ENCODE measurements around the gene RBMS1.

RBMS1 gene, protein sequence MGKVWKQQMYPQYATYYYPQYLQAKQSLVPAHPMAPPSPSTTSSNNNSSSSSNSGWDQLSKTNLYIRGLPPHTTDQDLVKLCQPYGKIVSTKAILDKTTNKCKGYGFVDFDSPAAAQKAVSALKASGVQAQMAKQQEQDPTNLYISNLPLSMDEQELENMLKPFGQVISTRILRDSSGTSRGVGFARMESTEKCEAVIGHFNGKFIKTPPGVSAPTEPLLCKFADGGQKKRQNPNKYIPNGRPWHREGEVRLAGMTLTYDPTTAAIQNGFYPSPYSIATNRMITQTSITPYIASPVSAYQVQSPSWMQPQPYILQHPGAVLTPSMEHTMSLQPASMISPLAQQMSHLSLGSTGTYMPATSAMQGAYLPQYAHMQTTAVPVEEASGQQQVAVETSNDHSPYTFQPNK

DNA sequence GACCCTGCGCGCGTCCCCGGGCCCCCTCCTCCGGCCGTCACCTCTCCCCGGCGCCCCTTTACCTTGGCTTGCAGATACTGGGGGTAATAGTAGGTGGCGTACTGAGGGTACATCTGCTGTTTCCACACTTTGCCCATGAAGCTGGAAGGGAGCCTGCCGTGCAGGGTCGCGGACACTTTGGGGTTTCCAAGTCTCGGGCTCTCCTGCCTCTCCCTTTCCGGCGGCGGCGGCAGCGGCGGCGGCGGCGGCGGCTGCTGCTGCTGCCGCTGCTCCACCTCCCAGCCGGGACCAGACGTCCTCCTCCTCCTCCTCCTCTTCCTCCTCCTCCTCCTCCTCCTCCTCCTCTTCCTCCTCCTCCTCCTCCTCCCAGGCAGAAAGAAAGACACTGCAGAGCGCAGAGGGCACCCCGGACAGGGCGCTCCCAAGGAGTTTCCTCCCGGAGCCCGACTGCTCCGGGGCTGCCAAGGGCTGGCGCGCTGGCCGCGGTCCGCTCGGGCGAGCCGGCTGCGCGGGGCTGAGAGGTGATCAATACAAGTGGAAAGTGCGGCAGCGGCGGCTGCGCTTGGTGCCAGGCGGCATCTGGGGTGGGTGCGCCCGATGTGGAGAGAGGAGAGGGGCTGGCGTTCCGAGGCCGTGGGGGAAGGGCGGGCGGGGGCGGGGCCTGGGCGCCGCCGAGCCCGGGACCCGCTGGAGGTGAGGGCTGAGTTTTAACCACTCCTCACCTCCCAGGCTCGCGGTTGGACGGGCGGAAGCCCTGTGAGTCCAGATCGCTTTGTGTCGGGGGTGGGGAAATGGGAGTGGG, at the start of gene RBMS1:
RBMS1 (minus strand) TSS at position 581 of the 802 bp plus-strand sequence; CDS start at position 137, 444 bp downstream.
- DNase-seq: peak in 6 of 14 donors; percentile 10 to 56 (median 23)

DNA sequence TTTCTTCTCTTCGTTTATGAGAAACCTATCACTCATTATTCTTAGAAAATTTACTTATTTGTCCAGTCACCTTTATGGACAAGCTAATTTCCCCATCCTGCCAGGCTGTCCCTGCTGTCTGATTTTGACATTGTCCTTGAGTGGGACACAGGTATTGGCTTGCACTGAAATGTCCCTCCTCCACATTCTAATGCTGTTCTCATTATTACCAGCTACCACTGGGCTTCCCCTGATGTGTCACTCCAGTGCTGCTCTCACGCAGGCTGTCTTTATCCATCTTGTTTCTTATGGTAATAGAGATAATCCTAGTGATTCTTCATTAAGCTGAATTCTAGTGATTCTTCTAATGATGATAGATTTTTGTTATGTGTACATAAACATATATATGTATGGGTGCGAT, 48.1 kb upstream of the RBMS1 start:
- DNase-seq: no peak

DNA sequence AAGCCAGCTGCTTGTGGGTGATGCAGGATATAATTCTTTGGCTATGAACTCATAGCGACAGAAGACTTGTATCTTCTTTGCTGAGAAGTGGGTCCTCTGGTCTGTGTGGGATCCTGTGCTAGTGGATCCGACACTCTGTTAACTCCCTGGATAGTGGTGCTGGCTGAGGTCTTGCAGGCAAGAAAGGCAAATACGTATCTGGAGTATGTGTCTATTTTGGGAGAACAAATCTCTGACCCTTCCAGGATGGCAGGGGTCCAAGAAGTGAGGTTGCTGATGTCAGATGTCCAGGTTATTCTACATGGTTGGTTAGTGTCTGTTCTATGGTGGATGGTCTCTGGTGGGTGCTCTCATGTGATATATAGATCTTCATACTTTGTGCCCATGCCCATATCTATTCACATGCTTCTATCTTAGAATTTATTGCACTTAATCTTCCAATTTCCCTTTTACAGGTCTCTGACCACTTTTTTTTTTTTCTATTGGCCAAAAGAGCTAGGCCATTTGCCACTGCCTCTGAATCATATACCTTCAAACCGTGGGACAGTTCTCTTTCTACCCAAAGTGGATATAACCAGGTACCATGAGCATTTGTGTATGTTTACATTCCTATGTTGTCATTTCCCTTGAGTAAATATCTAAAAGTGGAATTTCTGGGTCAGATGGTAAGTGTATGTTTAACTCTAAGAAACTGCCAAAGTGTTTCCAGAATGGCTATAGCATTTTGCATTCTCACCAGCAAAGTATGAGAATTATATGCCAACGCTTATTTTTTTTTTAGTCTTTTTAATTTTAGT, 45.1 kb upstream of the RBMS1 start:
- no peak for DNase-seq

DNA sequence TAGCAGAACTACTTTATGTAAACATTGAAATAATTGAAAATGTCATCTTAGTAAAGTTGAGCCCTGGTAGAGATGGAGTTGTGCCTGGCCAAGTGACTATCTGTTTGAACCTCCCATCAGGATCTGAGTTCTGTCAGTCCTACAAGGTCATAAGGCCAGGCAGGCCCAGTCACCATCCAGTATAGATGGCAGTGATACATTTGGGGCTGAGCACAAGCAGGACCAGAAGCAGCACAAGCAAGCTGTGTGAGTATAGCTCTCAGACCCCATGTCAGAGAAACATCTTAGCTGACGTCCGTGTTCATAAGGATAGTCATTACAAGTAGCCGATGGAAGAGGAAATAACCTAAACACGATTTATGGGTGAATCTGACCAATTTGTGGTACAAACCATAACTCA, 44.5 kb upstream of the RBMS1 start:
- DNase-seq: no peak

DNA sequence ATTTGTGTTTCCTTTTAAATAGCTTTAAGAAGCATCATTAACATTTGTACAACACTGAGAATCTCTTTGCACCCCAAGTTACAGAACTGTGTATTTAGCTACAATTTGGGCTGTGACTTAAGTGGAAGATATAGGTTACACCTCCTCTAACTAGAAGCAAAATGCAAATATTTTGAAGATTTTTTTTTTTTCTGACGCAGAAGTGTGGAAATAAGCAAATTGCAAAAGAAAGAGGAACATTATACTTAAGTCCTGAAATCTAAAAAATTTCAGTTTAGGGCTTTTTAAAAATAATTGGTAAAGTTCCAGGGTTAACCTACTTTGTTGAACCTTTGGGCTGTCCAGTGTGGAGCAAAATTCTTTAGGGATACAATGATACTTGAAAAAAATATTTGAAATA, 41.4 kb upstream of the RBMS1 start:
- no peak for DNase-seq

DNA sequence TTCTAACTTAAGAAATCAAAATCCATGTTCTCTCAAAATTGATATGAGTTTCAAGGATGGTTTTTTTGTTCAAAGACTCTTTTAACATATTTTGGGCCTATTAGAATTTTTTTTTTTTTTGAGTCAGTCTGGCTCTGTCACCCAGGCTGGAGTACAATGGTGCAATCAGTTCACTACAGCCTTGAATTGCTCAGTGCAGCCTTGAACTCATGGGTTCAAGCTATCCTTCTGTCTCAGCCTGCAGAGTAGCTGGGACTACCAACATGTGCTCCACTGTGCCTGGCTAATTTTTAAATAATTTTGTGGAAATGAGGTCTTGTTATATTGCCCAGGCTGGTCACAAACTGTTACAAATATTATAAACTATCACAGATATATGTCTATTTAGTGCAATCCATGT, 40.6 kb upstream of the RBMS1 start:
- DNase-seq: no peak

DNA sequence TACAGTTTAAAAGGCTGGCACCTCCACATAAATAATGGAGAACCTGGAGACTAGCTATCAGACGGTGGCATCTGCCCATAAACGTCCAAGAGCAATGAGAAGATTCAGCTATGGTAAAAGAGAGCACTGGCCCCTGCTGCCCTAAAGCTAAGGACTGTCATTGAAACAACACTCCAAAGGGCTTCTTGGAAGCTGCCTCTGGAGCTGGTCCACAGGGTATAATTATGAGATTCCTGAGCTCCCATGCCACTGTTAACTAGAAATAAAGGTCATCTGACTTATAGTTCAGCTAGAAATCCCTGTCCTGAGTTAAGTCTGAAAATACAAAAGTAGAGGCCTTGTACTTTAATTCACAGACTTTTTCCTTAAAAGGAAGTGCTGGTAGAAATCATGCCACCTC, 39.9 kb upstream of the RBMS1 start:
- DNase-seq: no peak

DNA sequence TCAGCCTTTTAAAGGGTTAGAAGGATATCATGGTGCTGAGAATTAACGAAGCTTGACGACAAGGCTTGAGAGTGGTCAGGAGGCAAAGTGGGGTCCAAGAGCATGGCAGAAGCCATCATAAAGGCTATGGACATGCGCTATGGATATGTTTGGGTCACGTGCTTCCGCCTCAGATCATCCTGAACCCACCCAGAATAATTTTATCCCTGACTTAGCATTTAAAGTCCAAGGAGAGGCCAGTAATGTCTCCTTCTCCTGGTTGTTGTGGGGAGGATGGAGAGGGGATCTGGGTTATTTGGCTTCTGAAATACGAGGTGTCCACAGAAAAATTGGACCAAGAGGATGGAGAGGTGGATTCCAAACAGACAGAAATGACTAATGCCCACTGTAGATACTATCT, 38.8 kb upstream of the RBMS1 start:
- no peak for DNase-seq

DNA sequence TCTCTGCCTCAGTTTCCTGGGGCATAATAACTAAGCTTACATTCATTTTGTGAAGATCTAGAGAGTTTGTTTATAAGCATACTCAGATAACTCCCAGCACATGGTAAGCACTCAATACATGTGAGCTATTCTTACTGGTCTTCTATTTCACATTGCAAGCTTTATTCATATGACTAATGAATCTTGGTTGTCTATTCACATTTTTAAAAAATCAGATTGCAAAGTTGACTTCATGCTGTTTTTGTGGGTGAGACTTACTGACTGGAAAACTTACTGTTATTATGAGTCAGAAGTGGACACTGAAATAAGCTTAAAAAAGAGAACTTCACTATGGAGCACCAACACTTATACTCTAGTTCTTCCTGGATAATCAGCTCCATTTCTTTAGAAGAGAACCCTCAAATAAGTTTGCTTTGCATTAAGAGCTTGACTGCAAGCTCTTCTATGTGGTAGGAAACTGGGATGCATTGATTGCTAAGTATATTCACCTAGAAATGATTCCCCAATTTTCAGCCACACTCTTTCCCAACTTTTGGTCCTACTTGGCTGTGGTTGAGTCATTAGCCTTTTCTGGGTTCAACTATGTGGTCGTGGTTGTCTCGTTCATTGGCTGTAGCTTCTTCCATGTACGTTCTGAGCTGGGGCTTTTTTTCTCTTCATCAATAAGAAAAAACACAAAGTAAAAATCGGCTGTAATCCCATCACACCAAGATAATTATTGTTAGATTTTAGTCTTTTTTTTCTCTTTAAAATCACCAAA, 29.5 kb upstream of the RBMS1 start:
- no peak for DNase-seq

DNA sequence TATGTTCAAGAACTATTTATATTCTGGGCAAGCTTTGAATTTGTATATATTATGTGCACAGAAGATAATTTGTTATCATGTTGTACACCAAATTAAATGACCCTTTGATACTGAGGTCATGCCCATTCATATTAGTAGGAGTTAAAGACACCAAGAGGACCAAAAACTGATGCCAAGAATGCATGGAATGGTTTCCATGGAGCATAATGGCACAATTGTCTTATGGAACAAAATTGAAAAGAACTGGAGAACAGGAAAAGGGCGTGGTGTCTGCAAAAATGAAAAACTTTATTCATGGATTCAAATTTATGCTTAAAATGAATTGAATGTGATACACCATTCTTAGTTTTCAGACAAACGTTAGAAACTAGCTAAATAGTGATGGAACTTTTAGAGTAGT, 24.1 kb upstream of the RBMS1 start:
- no peak for DNase-seq

DNA sequence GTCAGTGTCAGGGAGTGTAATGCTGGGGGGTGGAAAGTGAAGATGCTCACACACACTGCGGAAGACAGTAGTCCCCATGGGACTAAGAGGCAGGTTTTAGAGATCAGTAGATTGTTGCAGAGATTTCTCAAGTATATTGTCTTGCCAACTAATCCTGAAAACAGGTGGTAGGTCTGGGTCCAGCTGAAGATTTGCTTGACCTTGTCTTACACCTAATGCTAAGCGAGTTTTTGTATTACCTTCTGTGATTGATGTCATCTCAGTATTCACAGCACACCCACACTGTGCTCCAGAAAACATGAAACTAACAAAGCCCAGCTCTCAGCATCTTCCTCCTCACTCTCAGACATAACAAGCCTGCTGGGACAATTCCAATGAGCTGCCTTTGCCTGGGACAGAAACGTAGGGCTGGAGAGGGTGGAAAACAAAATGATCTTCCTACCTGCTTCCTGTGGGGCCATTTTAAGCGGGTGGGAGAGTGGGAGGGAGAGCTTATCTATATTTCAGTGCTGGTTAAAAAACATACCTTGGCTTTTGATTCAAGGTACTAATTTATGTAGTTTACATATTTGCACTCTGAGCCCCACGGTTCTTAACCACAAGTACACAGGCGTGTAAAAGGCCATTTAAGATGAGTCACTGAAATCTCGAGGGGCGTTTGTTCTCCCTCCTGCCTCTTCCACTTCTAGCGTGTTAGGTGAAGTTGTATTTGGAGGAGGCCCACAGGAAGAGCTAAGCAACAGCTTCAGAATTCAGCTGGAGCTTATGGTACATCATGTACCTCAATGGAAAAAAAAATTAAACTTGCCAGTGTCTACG, 23.1 kb upstream of the RBMS1 start:
- DNase-seq: no peak

DNA sequence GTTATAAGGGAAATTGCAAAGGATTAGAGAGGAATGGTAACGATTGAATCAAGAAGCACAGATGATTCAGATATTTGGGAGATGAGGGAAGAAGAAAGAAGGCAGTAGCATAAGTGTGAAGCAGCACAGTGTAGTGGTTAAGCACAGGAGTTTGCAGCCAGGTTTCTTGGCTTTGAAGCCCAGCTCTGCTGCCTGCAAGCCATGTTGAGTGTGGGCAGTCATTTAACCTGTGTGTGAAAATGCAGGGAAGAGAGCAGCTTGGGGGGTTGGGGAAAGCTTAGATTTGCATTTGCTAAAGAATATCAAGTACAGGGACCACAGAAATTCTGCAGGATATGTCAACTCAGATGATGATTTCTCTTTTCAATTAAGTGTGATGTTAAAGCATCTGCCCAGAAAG, 21.5 kb upstream of the RBMS1 start:
- no peak for DNase-seq

DNA sequence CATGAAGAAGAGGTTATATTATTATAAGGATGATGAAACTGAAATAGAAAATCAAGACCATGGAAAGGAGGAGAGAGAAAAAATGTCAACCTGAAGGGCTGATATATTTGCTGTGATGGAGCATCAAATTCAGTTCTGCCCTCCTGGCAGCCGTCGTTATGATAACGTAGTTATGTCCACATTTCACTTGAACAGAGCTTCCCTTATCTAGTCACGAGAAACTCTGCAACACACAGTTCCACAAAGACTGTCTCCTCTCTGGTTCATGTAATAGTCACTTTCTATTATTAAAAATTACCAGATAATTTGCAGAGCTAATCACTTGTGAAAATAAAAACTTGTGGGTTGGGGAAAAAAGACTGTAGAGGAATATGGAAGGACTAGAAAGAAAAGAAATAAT, 19.5 kb upstream of the RBMS1 start:
- DNase-seq: no peak

DNA sequence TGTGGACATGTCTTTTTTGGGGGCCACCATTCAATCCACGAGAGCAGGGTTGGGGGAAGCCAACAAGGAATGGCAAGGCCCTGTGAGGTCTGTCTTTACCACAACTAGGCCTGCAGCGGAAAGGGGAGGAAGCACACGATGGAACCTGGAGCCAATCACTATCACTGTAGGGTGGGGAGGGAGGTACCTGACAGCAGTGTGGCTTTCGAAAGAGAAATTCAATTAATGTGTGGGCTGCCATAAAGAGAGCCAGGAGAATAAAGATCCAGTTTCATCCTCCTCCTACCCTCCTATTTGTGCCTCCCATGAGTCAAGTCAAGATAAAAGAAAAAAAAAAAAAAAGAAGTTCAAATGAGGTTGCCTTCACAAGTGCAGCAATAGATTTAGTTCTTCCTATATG, 18.9 kb upstream of the RBMS1 start:
- no peak for DNase-seq

DNA sequence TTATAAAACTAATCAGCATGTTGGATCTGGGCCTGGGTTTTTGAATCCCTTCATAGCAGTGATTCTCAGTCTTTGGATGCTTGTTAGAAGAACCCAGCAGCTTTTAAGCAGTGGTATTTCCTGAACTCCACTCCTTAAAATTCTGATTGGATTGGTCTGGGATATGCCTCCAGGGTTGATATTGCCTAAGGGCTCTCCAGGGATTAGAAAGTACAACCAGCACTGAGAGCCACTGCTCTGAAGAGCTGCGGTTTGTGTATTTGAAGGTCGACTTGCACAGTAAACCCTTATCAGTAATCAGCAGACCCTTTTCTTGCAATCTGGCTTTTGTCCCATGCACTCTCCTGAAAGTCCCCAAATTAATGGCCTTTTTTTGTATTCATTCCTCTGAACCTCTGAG, 17.0 kb upstream of the RBMS1 start:
- no peak for DNase-seq

DNA sequence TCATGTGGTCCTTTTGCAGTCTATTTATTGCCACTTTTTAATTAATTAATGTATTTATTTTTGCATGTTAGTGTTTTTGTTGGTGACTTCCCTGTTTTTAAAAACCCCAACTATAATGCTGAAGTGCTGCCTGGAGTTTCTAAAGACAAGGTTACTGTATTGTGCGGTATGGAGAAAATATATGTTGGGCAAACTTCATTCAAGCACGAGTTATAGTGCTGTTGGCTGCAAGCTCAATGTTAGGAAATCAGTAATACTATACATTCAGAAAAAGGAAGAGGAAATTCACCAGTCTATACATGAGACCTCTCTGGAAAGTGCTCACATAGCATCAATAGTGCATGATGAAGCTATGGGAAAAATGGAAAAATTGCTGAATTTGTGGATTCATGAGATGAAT, 15.4 kb upstream of the RBMS1 start:
- DNase-seq: no peak

DNA sequence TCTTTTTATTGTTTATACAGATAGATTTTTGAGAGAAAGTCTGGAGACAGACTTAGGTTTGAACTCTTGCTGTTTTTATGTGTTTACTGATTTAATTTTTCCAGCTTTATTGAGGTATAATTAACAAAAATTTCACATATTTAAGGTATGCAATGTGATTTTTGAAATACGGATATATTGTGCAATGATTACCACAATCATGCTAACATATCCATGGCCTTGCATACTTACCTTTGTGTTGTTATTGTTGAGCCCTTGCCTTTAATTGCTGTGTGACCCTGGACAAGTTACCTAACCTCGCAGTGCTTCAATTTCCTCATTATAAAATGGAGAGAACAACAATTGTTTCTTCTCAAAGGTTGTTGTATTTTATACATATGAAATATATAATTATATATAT, 13.9 kb upstream of the RBMS1 start:
- DNase-seq: no peak

DNA sequence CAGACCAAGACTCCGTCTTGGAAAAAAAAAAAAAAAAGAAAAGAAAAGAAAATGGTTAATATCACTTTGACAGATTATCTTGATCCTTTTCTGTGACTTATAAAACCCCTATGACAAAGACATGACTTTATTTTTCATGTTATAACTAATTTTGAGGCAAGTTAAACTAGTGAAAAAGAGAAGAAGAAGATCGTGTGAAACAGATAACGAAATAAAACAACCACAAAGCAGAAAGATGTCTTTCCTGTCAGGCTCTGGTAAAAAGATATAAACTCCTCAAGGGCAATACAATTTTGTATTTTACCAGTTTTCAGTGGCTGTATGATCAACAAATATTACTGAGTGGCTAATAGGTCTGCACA, 13.4 kb upstream of the RBMS1 start:
- DNase-seq: no peak

DNA sequence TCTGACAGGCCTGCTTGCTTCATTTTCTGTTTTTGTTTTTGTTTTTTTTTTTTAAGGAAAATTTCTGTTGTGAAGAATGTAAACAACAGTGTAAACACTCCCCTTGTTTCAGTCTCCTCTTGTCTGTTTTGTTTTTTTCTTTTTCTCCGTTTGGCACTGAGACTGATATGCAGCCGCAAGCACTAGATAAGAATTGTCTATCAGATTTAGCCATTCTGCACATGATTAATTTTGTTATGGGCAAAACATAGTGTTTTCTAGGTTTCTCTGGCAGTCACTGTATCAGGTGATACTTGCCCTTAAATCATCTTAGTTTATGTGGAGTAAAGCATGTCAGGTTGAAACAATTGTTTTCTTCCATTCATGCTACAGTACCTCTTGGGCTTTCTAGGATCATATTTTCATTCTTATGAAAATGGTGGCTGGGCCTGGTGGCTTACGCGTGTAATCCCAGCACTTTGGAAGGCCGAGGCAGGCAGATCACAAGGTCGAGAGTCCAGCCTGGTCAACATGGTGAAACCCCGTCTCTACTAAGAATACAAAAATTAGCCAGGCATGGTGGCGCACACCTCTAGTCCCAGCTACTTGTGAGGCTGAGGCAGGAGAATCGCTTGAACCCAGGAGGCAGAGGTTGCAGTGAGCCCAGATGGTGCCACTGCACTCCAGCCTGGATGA, 12.9 kb upstream of the RBMS1 start:
- DNase-seq: no peak

DNA sequence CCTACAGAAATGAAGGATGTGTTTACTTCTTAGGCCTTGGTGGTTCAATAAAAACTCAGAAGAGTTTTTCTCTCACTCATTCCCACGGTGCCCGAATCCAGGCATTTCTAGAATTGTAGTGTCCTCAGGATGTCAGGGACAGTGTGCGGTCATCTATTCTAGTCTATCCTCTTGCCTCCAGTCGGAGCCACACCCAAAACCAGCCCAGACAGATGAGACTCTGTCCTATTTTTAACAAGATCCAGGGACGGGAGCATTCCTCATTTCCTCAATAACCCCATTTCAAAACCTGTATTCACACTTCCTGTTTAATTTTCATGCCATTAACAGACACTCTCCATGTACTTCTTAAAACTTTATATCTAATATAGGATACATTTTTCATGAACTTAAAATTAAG, 11.6 kb upstream of the RBMS1 start:
- DNase-seq: no peak

DNA sequence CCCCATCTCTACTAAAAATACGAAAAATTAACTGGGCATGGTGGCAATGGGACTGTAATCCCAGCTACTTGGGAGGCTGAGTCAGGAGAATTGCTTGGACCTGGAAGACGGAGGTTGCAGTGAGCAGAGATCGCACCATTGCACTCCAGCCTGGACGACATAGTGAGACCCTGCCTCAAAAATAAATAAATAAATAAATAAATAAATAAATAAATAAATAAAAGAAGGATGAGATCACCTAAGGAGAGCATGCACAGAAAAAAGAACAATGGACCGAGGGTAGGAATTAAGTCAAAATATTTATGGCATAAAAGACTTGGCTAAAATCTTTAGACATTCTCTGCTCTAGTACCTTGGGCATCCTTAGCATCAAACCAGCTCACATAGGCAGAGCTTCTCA, 8.9 kb upstream of the RBMS1 start:
- no peak for DNase-seq

Data from C1 segment of cervical spinal cord (tissue), 14 donors.